Stimulated activated CD4-positive, alpha-beta T cell treated with anti-CD3 and anti-CD28 coated beads, Interleukin-15, amount 100 ng/mL, for 48 hours (primary cell): ENCODE measurements around the gene NPHS1.
"Not testable (repeated sequence)": the region's sequence is repeated elsewhere in the genome, so short reads cannot be mapped to it uniquely, and the experiment has no call there.

ENCODE experiments used
- DNase-seq, 2 donors: peaks; one replicate each; pipeline ENCODE4 v3.0.0-alpha.2; 2020; ENCODE audit warnings: low read depth in 2 of 2

NPHS1 gene

GRCh38 chr19:35816262-35816661 lies 36.0 kb downstream of the NPHS1 start:
- no peak for DNase-seq

DNA sequence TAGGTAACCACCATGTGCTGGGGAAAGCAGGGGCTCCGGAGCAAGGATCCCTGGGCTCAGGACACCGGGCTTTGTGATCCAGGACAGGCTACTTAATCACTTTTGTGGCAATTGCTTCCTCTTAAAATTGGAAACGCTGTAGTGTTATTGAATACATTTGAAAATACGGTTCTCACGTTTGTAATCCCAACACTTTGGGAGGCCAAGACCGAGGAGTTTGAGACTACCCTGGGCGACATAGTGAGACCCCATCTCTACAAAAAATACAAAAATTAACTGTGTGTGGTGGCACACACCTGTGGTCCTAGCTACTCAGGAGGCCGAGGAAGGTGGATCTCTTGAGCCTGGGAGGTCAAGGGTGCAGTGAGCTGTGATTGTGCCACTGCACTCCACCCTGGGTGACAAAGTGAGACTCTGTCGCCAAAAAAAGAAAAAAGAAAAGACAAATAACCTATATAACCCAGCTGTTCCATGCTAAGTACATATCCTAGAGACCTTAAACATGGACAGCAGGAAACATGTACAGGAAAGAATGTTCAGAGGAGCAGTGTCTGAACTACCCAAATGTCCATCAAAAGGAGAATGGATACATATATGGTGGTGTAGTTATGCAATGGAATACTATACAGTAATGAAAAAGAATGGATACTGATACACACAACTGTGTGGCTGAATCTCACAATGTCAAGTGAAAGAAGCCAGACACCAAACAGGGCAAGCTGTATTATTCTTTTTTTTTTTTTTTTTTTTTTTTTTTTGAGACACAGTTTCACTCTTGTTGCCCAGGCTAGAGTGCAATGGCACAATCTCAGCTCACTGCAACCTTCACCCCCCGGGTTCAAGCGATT lies 39.0 kb downstream of the NPHS1 start:
- DNase-seq, result no peak

GRCh38 chr19:35812220-35813042 lies 39.9 kb downstream of the NPHS1 start, which contains the start of gene PRODH2:
Gene PRODH2, minus strand, starts transcription at chr19:35812845. Its CDS starts 40 bp downstream, at chr19:35812805.
- DNase-seq, result no peak

DNA sequence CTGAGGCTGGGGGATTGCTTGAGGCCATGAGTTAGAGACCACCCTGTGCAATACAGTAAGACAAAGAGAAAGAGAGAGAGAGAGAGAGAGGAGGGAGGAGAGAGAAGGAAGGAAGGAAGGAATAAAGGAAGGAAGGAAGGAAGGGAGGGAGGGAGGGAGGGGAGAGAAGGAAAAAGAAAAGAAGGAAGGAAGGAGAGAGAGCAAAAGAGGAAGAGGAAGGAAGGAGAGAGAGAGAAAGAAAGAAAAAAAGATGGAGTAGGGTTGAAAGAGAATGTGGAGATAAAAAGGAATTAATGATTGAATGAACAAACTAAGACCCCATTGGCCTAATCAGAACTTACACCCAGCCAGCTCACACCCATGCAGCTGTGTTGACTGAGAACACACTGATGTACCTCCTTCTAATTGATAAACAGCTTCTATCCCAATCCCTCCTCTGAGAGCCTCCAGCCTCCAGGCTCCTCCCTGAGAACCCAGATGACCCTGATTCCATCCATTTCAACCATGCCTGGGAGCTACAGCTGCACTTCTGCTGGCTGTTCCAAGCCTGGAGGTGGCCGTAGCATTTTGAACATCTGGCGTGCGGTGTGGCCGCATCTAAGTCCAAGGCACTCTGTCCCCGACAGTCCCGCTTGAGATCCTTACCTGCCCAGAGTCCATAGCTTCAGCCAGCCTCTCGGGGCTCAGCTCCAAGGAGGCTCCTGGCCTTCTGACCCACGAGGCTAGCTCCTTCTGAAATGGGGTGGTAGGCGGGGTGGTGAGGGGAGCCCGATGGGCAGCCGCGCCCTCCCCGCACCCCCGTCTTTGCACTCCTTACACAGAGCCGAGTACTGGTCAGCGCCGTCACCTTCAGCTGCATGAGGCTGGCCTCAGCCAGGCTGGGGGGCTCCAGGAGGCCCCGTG lies 40.7 kb downstream of the NPHS1 start:
- DNase-seq, result no peak

DNA sequence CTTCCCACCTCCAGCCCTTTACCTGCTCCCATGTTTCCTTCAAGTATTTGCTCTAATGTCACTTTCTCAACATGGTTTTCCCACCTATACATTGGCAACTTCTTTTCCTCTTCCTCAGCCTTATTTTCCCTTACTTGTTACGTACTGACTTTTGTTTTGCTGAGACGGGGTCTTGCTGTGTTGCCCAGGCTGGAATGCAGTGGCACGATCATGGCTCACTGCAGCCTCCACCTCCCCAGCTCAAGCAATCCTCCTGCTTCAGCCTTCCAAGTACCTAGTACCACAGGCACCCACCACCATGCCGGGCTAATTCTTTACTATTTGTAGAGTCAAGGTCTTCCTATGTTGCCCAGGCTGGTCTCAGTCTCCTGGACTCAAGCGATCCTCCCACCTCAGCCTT lies 44.7 kb downstream of the NPHS1 start:
- no peak for DNase-seq

GRCh38 chr19:35806597-35806996 lies 45.7 kb downstream of the NPHS1 start:
- DNase-seq, result no peak

DNA sequence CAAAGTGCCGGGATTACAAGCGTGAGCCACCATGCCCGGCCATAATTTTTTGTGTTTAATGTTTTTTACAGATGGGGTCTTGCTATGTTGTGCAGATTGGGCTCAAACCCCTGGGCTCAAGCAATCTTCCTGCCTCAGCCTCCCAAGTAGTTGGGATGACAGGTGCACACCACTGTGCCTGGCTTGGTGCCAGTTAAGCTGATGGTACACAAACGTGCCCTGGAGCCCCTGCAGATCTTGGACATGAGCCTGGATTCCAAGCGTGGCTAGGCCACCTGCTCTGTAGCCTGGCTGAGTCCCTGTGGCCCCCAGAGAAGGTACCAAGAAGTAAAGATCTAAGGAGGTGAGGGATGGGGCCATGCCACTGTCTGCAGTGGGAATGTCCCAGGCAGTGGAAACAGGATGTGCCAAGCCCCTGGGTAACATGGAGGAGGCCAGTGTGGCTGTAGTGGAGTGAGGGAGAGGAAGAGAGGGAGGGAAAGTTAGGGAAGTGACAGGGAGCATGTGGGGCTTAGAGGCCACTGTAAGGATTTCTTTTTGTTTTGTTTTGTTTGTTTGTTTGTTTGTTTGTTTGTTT lies 46.7 kb downstream of the NPHS1 start:
- no peak for DNase-seq

GRCh38 chr19:35801828-35802227 lies 50.5 kb downstream of the NPHS1 start:
- DNase-seq, result no peak

DNA sequence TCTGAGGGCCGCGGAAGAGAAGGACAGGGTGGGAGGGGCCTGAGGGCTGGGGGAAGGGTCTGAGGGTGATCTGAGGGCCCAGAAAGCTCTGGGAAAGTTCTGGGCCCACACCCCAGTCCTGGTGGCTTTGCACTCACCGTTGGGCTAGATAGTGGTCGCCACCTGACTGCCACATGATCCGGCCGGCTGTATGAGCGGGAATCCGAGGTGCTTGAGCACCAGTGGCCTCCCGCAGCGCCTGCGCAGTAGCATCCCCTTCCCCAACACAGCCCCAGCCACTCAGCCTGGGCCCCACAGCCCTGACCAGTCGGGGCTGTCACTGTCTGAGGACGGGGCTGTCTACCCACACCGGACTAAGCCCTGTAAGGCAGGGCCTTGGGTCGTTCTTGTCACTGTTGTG lies 54.6 kb downstream of the NPHS1 start:
- DNase-seq, result no peak

DNA sequence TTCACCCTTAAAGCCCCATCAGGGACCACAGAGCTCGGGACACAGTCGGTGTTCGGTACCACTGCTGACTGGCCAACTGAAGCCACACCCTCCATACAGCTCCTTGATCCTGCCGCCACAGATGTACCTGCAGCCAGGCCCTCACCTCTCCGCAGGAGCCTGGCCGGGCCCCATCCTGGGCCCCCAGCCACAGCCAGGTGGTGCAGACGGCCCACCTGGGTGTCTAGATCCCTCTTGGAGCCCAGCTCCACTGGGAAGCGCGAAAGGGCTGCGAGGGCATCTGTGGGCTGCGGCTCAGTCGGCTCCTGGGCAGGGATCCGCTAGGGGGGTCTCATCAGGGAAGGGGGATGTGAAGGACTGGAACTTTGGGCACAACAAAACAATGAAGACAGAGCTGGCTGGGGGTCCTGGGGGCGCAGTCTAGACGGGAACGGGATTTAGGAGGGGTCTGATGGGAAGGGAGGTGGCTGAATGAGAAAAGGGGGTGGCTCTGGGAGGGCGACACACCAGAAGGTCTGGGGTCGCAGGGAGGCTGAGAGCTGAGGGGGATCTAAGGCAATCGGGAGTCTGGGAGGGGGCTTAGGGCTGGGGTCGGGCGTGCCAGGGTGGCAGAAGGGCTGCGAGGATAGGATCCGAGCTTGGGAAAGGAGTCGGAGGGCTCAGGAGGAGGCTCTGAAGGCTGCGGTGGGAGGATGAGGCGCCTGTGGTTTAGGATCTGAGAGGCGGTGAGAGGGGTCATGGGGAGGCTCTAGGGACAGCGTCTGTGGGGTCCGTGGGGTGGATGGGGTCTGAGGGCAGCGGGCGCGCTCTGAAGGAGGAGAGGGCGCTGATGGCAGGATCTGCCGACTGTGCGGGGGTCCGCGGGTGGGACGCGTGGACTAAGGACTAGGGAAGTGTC lies 55.4 kb downstream of the NPHS1 start:
- DNase-seq, result no peak

- DNase-seq, result not testable (repeated sequence)
Measured at GRCh38 chr19:35795564-35795963, 56.7 kb downstream of the NPHS1 start.

DNA sequence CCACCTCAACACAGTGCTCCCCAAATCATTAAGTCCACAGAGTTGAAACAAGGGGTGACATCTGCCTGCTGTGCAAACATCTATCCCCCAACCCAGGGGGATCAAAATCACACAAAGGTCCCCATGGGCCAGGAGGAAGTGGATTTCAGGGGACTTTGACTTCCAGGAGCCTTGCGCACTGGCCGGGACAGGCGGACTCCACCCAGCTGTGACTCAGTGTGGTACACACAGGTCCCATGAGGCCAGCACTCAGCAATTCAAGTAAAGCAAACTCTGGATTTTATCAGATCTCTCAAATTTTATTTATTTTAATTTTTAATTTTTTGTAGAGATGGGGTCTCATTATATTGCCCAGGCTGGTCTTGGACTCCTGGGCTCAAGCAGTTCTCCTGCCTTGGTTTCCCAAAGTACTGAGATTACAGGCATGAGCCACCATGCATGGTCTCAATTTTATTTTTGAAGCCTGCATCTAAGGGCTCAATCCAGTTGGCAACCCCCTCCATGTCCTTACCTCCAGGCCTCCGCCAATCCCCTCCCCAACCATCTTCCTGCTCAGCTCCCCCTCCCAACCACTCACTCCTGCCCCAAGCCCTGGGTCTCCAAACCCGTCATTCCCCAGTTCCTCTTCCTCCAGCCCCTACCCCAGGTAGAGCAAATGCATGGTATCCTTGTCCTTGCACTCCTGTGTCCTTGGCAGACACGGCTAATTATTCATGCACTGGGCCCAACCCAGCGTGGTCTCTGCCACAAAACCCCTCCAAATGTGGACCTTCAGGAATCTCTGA lies 58.7 kb downstream of the NPHS1 start:
- no peak for DNase-seq

GRCh38 chr19:35792888-35793287 lies 59.4 kb downstream of the NPHS1 start:
- DNase-seq, result no peak

DNA sequence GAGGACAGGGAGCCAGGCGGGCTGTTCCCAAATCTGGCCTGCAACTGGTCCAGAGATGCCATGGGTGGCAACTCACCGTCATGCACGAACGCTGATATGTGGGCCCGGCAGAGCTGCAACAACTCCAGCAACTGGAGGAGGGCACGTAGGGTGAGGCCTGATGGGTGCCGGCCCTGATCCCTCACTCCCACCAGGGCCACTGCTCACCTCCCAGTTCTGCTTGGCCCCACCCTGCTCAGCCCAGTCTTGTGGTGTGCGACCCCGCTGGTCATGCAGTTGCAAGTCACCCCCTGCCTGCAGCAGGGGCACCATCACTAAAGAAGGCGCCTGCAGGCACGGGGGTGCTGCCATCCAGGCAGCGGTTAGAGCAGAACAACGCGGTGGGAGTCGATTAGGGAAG lies 60.0 kb downstream of the NPHS1 start:
- no peak for DNase-seq

DNA sequence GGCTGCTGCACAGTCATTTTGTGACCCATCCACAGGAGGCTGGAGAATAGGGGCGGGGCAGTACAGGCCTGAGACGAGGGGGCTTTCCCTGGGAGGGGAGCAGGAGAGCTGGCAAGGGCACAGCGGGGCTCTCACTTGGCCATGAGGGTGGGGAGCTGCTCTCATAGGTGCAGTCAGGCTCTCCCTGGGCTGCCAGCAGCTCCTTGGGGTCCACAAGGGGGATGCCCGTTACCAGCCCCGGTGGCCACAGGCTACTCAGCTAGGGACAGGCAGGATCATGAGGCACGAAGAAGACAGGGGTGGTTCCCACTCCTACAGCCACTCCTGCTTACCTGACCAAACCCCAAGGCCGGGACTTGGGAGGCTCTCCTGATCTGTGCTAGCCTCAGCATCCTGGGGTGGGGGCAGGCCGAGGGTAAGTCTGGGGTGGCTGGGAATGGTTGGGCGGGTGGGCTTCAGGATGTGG lies 60.5 kb downstream of the NPHS1 start:
- DNase-seq, result no peak

GRCh38 chr19:35790981-35791813 lies 61.1 kb downstream of the NPHS1 start:
- no peak for DNase-seq

DNA sequence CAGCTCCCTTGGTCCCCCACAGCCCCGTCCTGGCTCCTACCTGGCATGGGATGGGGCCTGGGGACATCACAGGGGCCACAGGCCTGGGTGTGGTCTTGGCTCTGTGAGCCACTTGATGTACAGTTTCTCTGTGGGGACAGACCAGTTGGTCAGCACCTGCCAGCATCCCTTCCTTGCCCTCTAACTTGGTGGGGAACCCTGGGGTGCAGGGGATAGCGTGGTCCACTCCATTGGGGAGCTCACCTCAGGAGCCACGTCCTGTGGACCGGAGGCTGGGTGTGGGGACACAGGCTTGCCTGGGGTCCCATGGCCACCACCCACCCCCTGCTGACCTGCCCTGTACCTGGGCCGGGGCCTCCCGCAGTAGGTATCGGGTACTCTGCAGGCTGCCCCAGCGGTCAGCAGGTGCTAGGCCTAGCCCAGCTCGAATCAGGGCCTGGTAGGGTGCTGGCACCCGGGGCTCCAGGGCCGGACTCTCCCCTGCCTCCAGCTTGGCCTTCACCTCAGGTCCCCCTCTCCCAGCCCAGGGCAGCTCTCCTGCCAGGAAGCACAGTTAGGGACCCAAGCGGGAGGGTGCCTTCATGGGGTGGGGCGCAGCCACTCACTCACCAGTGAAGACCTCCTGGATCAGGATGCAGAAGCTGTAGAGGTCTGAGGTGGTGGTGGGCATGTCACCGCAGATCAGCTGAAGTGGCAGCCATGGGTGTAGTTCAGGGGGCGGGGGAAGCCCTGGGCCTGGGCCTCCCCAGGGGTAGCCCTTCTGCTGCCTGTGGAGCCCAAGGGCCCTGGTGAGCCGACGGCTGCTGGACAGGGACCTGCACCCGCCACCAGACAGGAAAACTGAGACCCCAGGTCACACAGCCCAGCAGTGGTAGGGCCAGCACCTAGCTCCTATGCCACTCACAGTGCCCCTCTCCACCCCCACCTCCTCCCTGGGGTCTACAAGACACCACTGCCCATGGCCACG lies 62.0 kb downstream of the NPHS1 start:
- no peak for DNase-seq
